Left lung (tissue), 10 donors: ENCODE results near the gene HYPK. TPM values are rescaled to one million over a fixed set of nuclear protein-coding genes. Genes with fewer than 3 reads are reported as not detected.
A peak's percentile ranks its signal among the peaks of the same experiment; 100 is the strongest.

ENCODE experiments used
- ATAC-seq: fragments of 200-7000 bp; cut with Tn5 transposase; one replicate; pipeline ENCODE4 v1.9.1; 2020; ENCODE audit warnings: moderate library complexity
- DNase-seq, 4 donors: peaks; one replicate each; pipeline ENCODE4 v3.0.0-alpha.2; 2013 to 2020
- H3K27ac ChIP-seq, 2 donors: fragments of 200-600 bp; sonication (generic) in 1 of 2; one replicate each; pipeline versions ENCODE4 v1.5.0 to v1.8.0; 2020 to 2021
- H3K27me3 ChIP-seq, 2 donors: fragments of 200-600 bp; sonication (generic) in 1 of 2; one replicate each; pipeline versions ENCODE4 v1.5.0 to v1.8.0; 2020 to 2021
- H3K36me3 ChIP-seq, 2 donors: fragments of 200-600 bp; sonication (generic) in 1 of 2; one replicate each; pipeline versions ENCODE4 v1.5.0 to v1.8.0; 2020 to 2021
- H3K4me1 ChIP-seq, 2 donors: fragments of 200-600 bp; one replicate each; pipeline ENCODE4 v1.8.0; 2021
- H3K4me3 ChIP-seq, 2 donors: fragments of 200-600 bp; sonication (generic) in 1 of 2; one replicate each; pipeline versions ENCODE4 v1.5.0 to v1.8.0; 2020 to 2021; ENCODE audit warnings: mild to moderate bottlenecking in 1 of 2
- H3K9me3 ChIP-seq, 2 donors: fragments of 200-600 bp; sonication (generic) in 1 of 2; one replicate each; pipeline versions ENCODE4 v1.5.0 to v1.8.0; 2020 to 2021
- intact Hi-C, 2 donors: fragments of 100-400 bp; cut with DNase I; formaldehyde crosslinking; loops; one replicate each; pipeline versions ENCODE4 v1.11.2 to v1.14.2; 2022
- polyA plus RNA-seq, 6 donors: library from polyadenylated mRNA; unstranded; fragments of 120-200 nt; gene quantifications; one replicate each; pipeline ENCODE4 v1.2.1, GENCODE V29; 2013; ENCODE audit not compliant: insufficient read length in 6 of 6
- total RNA-seq, 2 donors: library from RNA; stranded (reverse); fragmentation: NEBNext Ultra II Directional; extraction: Animal tissue kit (Norgen Biotek cat#: 25700); gene quantifications; one replicate each; pipeline ENCODE4 v1.2.1, GENCODE V29; 2021
- TF ChIP-seq, protein P1 (sequence below), 2 donors: fragments of 200-600 bp; sonication (generic) in 1 of 2; IDR thresholded peaks; one replicate each; pipeline versions ENCODE4 v1.5.0 to v1.8.0; 2021; ENCODE audit warnings: antibody characterized with exemption in 2 of 2
- donor health status: DM: no; HTN: yes; CAD: no.
- donor health status: DM: no; HTN: no; CAD: no.

HYPK gene
- total and polyA plus RNA-seq, 8 donors: 9.2 to 28.1 (median 15.7) TPM

DNA sequence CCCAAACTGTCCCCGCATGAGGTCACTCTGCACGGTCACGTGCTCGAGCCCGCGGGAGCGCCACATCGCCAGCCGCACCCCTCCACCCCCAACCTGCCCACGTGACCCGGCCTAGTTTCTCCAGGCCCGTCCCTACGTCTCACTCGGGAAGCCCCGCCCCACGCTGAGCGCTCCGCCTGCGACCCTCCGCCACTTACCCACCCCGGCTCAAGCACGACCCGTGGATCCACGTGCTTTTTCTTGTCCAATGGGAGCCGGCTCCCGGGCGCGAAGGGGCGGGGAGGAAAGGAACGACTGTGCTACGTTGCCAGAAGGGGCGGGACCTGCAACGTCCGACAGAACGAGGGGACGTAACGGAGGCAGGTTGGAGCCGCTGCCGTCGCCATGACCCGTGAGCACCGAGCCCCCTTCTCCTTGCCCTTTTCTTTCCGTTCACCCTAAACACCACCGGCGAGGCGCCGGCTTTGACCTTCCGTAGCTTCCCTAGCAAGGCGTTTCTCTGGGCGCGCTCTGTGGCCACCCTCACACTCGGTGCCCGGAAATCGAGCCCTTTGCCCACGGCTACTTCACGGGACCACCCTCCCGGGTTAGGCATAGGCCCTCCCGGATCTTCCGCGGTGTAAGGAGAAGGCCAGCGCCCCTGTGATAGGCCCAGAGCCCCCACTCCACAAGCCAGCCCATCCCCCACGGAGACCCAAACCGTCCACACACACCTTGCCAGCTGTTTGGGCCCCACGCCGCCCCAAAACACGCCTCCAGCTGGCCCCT, 8.2 kb upstream of the HYPK start, which contains the start of gene SERF2:
SERF2 (plus strand) TSS at position 328 of the 768 bp plus-strand sequence; CDS start at position 385, 57 bp downstream.
- intact Hi-C loops: no loop called here
- Histone ChIP-seq H3K27me3 (no peaks in the 10 kb centered on the region), H3K36me3 (peaks cover 0 to 37% of the 10 kb centered on the region in 2 donors), H3K27ac (peak within 1 kb of the TSS; percentile 94), H3K4me3 (peak within 1 kb of the TSS; percentile 85 to 97), H3K9me3 (no peaks in the 10 kb centered on the region), H3K4me1 (peaks cover 19 to 36% of the 10 kb centered on the region in 2 donors)
- TF ChIP-seq, protein P1, sequence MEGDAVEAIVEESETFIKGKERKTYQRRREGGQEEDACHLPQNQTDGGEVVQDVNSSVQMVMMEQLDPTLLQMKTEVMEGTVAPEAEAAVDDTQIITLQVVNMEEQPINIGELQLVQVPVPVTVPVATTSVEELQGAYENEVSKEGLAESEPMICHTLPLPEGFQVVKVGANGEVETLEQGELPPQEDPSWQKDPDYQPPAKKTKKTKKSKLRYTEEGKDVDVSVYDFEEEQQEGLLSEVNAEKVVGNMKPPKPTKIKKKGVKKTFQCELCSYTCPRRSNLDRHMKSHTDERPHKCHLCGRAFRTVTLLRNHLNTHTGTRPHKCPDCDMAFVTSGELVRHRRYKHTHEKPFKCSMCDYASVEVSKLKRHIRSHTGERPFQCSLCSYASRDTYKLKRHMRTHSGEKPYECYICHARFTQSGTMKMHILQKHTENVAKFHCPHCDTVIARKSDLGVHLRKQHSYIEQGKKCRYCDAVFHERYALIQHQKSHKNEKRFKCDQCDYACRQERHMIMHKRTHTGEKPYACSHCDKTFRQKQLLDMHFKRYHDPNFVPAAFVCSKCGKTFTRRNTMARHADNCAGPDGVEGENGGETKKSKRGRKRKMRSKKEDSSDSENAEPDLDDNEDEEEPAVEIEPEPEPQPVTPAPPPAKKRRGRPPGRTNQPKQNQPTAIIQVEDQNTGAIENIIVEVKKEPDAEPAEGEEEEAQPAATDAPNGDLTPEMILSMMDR (IDR thresholded peaks at IDR 0.05): no peak
- peak; percentile 99 to 100 (median 100) for DNase-seq
- ATAC-seq: peak; percentile 96

DNA sequence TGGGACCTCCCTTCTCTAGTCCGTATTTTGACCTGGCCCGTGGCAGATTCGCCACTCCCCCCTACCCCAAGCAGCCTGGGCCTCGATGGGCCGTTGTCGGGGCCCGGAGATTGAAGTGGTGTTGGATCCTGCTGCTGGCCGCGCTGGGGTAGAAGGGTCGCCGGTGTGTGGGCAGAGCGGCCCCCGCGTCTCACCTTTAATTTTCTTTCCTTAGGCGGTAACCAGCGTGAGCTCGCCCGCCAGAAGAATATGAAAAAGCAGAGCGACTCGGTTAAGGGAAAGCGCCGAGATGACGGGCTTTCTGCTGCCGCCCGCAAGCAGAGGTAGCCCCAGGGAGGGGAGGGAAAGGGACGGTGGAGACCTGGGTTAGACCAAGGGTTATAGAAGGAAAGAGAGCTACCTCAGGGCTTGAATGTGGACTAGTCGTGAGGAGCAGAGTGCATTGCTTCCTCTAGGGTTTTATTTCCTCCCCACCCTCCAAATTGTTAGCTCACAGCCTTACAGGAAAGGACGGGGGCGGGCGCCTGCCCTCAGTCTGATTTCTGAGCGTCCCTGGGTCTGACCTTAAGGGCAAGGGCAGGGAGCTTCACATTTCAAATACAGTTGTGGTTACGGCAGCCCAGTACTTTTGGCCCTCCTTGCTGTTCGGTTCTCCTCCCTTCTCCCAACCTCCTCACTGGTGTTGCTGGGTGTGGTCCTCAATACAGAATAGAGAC, 7.5 kb upstream of the HYPK start:
- Histone ChIP-seq H3K36me3 (peaks cover 0 to 38% of the 10 kb centered on the region in 2 donors), H3K4me3 (peak overlapping the region; percentile 85 to 97), H3K27ac (peak overlapping the region; percentile 94), H3K4me1 (peaks cover 19 to 42% of the 10 kb centered on the region in 2 donors), H3K9me3 (no peaks in the 10 kb centered on the region), H3K27me3 (no peaks in the 10 kb centered on the region)
- TF ChIP-seq, protein P1 (IDR thresholded peaks at IDR 0.05): no peak
- DNase-seq (peak in 3 of 4 donors; percentile 25 to 61 (median 27)), ATAC-seq (peak; percentile 8)
- intact Hi-C loops: no loop called here

DNA sequence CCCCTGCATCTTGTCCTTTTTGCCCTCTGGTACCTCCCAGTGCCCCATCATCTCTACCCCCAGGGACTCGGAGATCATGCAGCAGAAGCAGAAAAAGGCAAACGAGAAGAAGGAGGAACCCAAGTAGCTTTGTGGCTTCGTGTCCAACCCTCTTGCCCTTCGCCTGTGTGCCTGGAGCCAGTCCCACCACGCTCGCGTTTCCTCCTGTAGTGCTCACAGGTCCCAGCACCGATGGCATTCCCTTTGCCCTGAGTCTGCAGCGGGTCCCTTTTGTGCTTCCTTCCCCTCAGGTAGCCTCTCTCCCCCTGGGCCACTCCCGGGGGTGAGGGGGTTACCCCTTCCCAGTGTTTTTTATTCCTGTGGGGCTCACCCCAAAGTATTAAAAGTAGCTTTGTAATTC, 6.8 kb upstream of the HYPK start:
- ATAC-seq: no peak
- intact Hi-C loops: no loop called here
- no peaks in the 10 kb centered on the region for H3K27me3 ChIP-seq
- TF ChIP-seq, protein P1 (IDR thresholded peaks at IDR 0.05): no peak
- peaks cover 19 to 49% of the 10 kb centered on the region in 2 donors for H3K4me1 ChIP-seq
- H3K4me3 ChIP-seq: peak overlapping the region; percentile 85 to 97
- H3K27ac ChIP-seq: peak overlapping the region; percentile 94
- peaks cover 0 to 38% of the 10 kb centered on the region in 2 donors for H3K36me3 ChIP-seq
- no peak for DNase-seq
- no peaks in the 10 kb centered on the region for H3K9me3 ChIP-seq

DNA sequence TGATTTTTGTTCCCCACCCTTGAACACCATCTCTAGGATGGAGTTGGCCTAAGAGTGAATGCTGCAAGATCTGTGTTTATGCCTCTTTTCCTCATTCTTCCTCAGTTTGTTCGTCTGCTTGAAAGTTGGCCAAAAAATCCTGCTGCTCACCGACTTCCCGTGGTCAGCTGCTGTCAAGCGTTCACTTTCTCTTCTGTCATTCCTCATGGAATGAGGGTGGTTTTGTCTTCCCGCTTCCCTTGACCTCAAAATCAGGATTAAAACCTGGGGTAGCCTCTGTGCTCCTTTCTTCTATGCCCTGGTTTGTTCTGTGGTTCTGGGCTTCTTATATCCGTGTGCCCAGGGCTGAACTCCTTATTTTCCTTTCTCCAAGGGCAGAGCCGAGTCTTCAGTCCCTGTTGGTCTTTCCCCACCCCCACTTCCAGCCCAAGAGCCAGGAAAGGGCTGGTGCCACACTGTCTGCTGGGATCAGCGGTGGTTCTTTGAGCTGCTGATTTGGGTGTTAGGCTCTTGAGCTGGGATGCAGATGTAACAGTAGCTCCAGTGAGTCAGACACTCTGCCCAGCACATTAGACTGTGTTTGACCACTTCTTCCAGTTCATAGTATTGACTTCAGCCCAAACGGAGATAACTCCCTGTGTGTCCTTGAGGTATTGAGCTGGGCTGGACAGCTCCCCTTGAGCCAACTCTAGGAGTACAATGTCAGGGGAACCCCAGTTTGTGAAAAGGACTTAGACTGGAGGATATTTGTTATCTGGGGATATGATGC, 5.9 kb upstream of the HYPK start:
- peaks cover 0 to 45% of the 10 kb centered on the region in 2 donors for H3K36me3 ChIP-seq
- peaks cover 19 to 57% of the 10 kb centered on the region in 2 donors for H3K4me1 ChIP-seq
- intact Hi-C loops: no loop called here
- peak overlapping the region in 1 of 2 donors; percentile 85 for H3K4me3 ChIP-seq
- H3K9me3 ChIP-seq: no peaks in the 10 kb centered on the region
- ATAC-seq: no peak
- TF ChIP-seq, protein P1 (IDR thresholded peaks at IDR 0.05): no peak
- no peak for DNase-seq
- no peaks in the 10 kb centered on the region for H3K27me3 ChIP-seq
- H3K27ac ChIP-seq: peak overlapping the region; percentile 94
